ENCODE results near the gene ZBTB49.
"Not testable (repeated sequence)": the region's sequence is repeated elsewhere in the genome, so short reads cannot be mapped to it uniquely, and the experiment has no call there.

The ZBTB49 gene, protein sequence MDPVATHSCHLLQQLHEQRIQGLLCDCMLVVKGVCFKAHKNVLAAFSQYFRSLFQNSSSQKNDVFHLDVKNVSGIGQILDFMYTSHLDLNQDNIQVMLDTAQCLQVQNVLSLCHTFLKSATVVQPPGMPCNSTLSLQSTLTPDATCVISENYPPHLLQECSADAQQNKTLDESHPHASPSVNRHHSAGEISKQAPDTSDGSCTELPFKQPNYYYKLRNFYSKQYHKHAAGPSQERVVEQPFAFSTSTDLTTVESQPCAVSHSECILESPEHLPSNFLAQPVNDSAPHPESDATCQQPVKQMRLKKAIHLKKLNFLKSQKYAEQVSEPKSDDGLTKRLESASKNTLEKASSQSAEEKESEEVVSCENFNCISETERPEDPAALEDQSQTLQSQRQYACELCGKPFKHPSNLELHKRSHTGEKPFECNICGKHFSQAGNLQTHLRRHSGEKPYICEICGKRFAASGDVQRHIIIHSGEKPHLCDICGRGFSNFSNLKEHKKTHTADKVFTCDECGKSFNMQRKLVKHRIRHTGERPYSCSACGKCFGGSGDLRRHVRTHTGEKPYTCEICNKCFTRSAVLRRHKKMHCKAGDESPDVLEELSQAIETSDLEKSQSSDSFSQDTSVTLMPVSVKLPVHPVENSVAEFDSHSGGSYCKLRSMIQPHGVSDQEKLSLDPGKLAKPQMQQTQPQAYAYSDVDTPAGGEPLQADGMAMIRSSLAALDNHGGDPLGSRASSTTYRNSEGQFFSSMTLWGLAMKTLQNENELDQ

DNA sequence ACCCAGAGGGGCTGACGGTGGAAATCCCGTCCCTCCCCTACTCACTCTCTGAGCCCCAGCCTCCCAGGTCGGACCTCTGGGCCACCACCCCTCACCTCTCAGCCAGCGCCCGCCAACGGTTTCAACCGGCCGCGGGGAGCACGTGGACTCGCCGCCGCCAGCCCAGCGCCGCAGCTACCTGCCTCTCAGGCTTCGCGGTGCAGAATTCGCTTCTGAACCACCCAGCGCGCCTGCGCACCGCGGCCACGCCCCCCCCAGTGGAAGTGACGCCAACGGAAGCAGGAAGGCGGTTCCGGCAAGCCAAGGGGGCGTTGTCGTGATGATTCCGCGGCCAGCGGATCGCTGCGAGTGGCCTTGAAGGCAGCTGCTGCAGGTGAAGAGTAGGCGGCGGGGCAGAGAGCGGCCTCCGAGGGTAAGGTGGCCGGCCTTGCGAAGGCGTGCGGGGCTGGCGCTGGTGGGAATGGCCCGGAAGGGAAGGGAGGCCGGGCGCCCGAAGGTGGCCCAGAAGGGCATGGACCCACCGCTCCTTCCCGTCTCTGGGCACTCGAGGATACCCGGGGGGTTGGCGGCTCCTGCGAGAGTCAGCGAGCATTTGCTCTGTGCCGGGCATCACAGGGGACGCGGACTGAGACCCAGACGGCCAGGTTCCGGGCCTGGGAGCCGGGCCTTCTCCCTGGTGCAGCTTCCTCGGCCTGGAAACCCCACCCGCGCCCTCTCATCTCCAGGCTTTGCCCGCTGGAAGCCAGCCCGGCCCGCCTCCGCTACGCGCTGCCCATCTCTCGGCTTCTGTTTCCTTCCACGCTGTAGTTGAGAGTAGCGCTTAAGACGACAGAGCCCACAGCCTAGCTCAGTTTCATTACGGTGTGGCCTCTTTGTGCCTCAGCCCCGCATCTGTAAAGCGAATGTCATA, at the start of gene ZBTB49, which contains the start of gene LYAR:
Gene ZBTB49 (plus strand): TSS at position 311 of the 910 bp plus-strand sequence. CDS start 9,695 bp downstream, outside the sequence.
Gene LYAR (minus strand): TSS at position 214 of the 910 bp plus-strand sequence. CDS start 6,412 bp downstream, outside the sequence.
- peak; percentile 72 for DNase-seq

DNA sequence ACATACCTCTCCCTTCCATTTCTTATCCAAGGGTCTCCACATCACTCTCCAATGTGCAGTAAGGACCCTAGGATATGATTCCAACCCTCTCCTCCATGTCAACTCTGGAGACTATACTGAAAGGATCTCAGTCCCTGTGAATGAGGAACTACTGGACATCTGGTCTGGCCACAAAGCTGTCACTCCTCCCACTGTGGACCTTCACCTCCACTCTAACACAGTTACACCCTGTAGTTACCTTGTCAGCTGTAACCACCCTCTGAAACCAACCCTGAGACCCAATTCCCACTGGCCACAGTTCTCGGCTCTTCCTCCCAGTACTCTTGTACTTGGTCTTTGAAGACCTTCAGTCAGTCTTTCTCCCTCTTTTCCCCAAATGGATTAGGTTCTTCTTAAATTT, 44.9 kb upstream of the ZBTB49 start:
- no peak for DNase-seq

DNA sequence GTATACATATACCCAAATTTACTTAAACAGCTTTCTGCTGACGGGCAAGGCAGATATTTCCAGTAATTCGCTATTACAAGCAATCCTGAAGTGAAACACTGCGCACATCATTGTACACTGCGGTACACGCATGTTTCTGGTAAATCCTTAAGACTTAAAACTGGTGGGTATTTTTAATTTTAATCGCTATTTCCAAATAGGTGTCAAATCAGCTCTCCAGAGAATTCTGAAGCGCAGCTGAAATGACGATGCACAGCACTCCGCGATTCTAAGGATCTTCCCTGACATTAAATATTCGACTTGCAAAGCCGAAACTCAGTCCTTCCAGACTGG, 42.4 kb upstream of the ZBTB49 start:
- DNase-seq, result no peak

DNA sequence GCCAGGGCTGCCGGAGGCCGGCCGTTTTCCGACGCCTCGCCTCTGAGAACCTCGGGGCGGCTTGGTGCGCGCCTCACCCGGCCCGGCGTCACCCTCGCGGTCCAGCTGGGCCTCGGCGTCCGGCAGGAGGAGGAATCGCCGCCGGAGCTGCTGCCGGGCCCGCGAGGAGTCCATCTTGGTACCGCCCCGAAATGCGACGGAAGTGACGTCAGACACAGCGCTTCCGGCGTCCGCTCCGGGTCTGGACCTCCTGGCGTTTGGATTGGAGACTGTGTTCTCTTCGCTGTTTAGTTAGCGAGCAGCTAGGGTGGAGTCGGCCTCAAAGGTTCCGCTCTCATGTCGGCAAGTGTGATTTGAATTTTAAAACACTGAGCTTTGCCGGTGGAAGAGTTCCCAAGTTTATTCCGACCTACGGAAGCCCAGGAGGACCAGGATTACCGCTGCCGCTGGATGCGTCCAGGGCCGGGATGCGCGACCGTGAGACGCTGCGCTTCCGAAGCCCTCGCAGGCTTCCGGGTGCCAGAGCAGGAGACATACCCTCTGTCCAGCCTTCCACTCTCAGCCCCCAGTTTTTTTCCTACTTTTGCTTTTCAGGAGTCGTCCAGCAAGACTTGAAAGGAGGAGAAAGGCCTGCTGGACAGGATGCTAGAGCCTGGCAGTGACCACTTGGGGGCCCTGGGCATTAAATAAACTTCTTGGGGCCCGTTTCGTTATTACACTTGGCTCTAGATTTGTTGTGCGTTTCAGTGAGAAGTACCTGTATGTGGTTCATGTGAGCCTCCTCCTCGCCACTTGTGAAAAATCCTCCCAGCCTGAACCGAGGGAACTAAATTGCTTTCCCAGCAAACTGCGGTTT, 41.8 kb upstream of the ZBTB49 start, which contains the start of gene TMEM128:
Gene TMEM128 (minus strand): TSS at position 195 of the 856 bp plus-strand sequence. CDS start 21 bp downstream, at position 174.
- DNase-seq, result peak; percentile 87

GRCh38 chr4:4248885-4249203, 41.2 kb upstream of the ZBTB49 start:
- no peak for DNase-seq

DNA sequence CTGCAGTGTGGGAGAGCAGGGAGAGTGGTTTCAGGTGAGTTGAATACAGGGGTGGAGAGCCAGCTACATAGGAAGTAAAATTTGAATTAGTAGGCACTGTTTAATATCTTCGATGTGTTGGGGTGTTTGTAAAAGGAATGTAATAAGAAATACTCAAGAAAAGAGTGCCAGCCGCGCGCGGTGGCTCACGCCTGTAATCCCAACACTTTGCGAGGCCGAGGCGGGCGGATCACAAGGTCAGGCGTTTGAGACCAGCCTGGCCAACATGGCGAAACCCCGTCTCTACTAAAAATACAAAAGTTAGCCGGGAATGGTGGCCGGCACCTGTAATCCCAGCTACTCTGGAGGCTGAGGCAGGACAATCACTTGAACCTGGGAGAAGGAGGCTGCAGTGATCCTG, 40.7 kb upstream of the ZBTB49 start:
- DNase-seq, result not testable (repeated sequence)

DNA sequence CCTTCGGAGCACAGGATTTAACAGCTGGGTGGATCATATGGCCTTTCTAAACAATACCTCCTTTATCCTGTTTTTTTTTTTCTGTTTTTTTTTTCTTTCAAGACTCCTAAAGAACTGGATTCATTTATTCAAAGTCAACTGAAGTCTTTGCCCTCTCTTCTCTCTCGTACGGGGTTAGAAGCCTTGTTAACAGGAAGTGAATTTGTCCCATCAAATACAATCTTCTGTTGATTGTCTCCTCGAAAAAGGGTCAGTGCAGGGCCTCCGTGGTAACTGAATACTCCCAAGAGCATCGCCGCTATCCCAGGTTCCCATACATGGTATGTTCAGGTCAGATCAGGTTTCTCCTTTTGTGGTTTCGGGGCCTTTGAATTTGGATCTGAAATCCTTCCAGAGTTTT, 40.2 kb upstream of the ZBTB49 start:
- no peak for DNase-seq

DNA sequence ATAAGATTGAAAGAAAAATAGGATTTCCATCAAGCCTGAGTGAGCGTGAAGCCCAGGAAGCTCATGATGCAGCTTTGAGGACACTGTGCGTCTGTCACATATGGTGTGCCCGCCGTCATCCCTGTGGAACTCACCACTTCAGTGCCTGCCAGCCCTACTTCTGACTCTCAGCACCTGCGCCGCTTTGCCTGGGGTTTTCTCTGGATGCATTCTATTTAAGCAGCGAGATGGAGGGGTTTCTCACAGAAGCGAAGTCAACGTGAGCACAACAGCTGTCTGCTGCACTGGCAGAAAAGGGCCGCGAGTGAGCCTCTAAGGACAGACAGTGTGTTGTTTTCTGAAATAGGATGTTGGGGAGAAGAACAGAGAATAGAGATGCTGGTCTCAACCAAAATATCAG, 35.9 kb upstream of the ZBTB49 start:
- no peak for DNase-seq

GRCh38 chr4:4254666-4255065, 35.4 kb upstream of the ZBTB49 start:
- DNase-seq, result no peak

- DNase-seq, result no peak
Observed at GRCh38 chr4:4256799-4257198, 33.3 kb upstream of the ZBTB49 start.

GRCh38 chr4:4257705-4258104, 32.3 kb upstream of the ZBTB49 start:
- DNase-seq, result not testable (repeated sequence)

GRCh38 chr4:4259484-4260100, 30.5 kb upstream of the ZBTB49 start:
- no peak for DNase-seq

DNA sequence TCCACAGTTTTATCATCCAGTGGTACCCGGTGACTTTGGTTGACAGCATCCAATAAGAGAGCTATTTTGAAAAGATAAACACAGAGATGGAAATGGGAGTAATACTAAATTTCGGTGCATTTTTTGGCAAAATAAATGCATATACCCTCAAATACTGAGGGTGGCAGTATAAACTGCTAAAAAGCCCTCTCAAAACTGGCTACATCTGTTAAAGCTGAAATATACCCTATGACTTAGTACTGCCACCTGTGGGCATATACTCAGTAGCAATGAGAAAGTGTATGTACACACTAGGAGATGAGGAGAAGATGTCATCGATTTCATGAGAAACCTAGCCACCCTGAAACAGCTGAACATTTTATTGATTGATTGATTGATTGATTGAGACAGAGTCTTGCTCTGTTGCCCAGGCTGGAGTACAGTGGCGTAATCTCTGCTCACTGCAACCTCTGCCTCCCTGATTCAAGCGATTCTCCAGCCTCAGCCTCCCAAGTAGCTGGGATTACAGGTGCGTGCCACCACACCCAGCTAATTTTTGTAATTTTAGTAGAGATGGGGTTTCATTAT, 29.8 kb upstream of the ZBTB49 start:
- no peak for DNase-seq

- no peak for DNase-seq
Observed at GRCh38 chr4:4267981-4268380, 22.1 kb upstream of the ZBTB49 start.

DNA sequence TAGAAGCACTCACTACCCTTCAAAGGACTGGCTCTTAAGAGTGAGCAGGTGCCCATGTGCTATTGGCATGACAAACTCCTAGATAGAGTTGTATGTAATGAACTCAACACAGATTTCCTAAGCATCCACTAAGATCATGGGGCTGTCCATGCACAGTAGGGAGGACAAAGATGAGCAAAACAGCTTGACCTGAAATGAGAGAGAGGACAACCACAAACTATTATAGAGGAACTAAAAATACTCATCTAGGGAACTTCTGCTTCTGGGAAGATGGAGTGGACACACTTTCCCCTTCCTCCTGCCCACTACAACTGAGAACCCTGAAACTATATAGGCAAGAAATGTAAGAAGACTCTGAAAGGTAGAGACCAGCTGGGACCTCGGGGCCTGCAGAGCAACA, 21.3 kb upstream of the ZBTB49 start:
- no peak for DNase-seq

DNA sequence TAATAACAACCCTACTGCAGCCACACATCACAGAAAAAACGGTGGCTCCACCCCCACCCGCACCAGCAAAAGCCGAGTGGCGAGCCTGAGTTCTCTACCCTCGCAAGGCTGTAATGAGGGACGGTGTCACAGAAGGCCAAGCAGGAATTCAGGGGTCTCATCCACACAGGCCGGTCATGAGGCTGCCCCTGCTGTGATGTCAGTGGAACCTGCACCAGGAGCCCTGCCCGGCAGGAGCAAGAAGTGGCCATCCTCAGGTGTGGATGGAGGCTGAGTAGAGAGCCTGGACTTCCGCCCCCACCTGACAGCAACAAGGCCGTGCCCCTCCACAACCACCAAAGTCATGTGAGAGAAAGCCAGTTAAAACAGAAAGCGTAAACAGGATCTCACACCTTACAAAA, 20.7 kb upstream of the ZBTB49 start:
- DNase-seq, result no peak

- no peak for DNase-seq
Observed at GRCh38 chr4:4269856-4270255, 20.2 kb upstream of the ZBTB49 start.

DNA sequence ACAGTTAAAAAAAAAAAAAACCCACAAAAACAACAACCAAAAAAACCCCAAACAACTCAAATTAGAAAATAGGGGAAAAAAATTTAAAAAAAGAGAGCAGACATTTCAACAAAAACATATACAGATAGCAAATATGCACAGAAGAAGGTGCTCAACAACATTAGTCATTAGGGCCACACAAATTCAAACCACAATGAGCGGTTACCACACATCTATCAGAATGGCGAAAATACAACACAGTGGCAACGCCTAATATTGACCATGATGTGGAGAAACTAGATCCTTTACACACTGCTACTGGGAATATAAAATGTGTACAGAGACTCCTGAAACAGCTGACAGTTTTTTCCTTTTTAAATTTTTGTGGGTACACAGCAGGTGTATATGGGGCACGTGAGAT, 19.5 kb upstream of the ZBTB49 start:
- no peak for DNase-seq

DNA sequence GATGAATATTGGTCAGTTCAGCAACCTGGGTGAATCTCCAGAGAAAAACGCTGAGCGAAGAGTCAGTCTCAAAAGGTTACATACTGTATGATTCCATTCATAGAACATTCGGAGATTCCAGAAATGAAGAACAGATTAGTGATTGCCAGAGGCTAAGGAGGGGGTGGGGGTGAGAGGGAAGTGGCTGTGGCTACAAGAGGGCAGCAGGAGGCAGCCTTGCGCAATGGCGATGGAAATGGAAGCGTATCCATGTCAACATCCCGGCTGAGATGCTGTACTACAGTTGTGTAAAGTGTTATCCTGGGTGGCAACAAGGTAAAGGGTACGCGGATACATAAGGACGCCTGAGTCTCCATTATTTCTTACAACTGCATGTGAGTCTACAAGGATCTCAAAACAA, 18.1 kb upstream of the ZBTB49 start:
- DNase-seq, result no peak

DNA sequence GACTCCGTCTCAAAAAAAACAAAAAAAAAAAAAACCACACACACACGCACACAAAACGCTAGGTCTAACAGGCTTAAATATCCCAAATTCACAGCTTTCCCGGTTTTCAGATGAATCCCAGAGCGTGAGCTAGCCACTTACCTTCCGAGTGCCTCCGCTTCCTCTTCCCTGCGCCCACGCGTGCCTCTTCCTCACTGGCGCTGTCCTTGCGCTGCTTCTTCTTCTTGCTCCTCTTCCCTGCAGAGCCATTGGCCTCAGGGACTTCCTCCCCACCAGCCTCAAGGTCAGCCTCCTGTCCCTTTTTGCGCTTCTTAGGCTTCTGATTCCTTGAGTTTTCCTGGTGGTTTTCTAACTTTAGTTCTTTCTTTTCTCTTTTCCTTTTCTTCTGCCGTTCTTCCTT, 15.8 kb upstream of the ZBTB49 start:
- no peak for DNase-seq

DNA sequence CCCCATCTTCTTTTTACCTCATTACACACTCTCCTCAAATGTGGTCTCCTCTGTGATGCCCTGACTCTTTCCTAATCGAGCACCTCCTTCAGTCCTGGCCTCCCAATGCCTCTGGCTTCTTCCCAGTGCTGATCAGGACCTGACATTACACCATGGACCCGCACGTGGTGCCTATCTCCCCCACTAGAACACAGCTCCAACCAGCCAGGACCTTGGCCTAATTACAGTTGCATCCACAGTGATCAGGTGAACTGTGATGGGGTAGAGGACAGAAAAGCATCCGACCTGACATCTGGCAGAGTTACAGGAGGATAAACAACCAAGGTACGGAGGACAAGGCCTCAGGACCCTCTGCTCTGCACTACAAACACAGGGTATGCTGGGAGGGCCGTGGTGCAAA, 12.5 kb upstream of the ZBTB49 start:
- no peak for DNase-seq

Data from NCI-H1048 (cell line).